OCI-LY1 (cell line): ENCODE data around the gene NLRP1.

Source experiments
- H2AFZ ChIP-seq: fragments of 200-600 bp; sonication (generic), shearing (Covaris generic); 2 replicates; pipeline ENCODE4 v1.6.0; 2014; ENCODE audit warnings: antibody characterized with exemption, mild to moderate bottlenecking, low read length
- H3F3A ChIP-seq: fragments of 200-600 bp; sonication (generic), shearing (Covaris generic); 2 replicates; pipeline ENCODE4 v1.6.0; 2014; ENCODE audit warnings: mild to moderate bottlenecking, antibody characterized with exemption, low read length, moderate library complexity; ENCODE audit not compliant: insufficient read depth
- H3K27ac ChIP-seq: fragments of 200-600 bp; sonication (generic); 2 replicates; pipeline ENCODE4 v1.5.1; 2014; ENCODE audit warnings: low read length, mixed run types, mild to moderate bottlenecking, low read depth; ENCODE audit not compliant: poor library complexity, severe bottlenecking
- H3K27me3 ChIP-seq: fragments of 200-600 bp; sonication (generic); 2 replicates; pipeline ENCODE4 v1.6.0; 2014; ENCODE audit warnings: antibody characterized with exemption, mild to moderate bottlenecking, low read length, moderate library complexity; ENCODE audit not compliant: insufficient read depth
- H3K36me3 ChIP-seq: fragments of 200-600 bp; sonication (generic); 2 replicates; pipeline ENCODE4 v1.6.1; 2014; ENCODE audit warnings: mild to moderate bottlenecking, antibody characterized with exemption, low read length, moderate library complexity, mixed read lengths; ENCODE audit not compliant: insufficient read depth
- H3K4me1 ChIP-seq: fragments of 200-600 bp; sonication (generic); 2 replicates; pipeline ENCODE4 v1.5.1; 2014; ENCODE audit warnings: mild to moderate bottlenecking, low read length, moderate library complexity; ENCODE audit not compliant: insufficient read depth, severe bottlenecking
- H3K4me2 ChIP-seq: fragments of 200-600 bp; sonication (generic), shearing (Covaris generic); 2 replicates; pipeline ENCODE4 v1.6.1; 2014; ENCODE audit warnings: low read length
- H3K4me3 ChIP-seq: fragments of 200-600 bp; sonication (generic); 2 replicates; pipeline ENCODE4 v1.5.1; 2014; ENCODE audit warnings: low read length, low read depth, mild to moderate bottlenecking, mixed read lengths; ENCODE audit not compliant: poor library complexity, severe bottlenecking
- H3K79me2 ChIP-seq: fragments of 200-600 bp; shearing (Covaris generic); 2 replicates; pipeline ENCODE4 v1.6.1; 2016; ENCODE audit warnings: mixed run types, low read length, mixed read lengths; ENCODE audit not compliant: insufficient read depth
- H3K9ac ChIP-seq: fragments of 200-600 bp; sonication (generic), shearing (Covaris generic); 2 replicates; pipeline ENCODE4 v1.6.1; 2014; ENCODE audit warnings: mild to moderate bottlenecking, low read length, mixed read lengths
- H3K9me2 ChIP-seq: fragments of 200-600 bp; sonication (generic), shearing (Covaris generic); 2 replicates; pipeline ENCODE4 v1.6.1; 2014; ENCODE audit warnings: low read depth, mild to moderate bottlenecking, low read length, mixed read lengths
- H3K9me3 ChIP-seq: fragments of 200-600 bp; shearing (Covaris generic); 2 replicates; pipeline ENCODE4 v1.6.1; 2014; ENCODE audit warnings: low read length, mixed read lengths
- H4K20me1 ChIP-seq: fragments of 200-600 bp; sonication (generic), shearing (Covaris generic); 2 replicates; pipeline ENCODE4 v1.6.0; 2016; ENCODE audit warnings: mild to moderate bottlenecking, low read length; ENCODE audit not compliant: insufficient read depth
- EZH2 ChIP-seq: fragments of 200-600 bp; sonication (generic), shearing (Covaris generic); IDR thresholded peaks from 2 replicates; pipeline ENCODE4 v1.8.0; 2017; ENCODE audit warnings: borderline replicate concordance, mixed run types, mild to moderate bottlenecking, antibody characterized with exemption, low read length, moderate library complexity, mixed read lengths
- TF ChIP-seq, protein P1 (sequence below): fragments of 200-600 bp; sonication (generic), shearing (Covaris generic); IDR thresholded peaks from 2 replicates; pipeline ENCODE4 v1.5.1; 2017; ENCODE audit warnings: mild to moderate bottlenecking, antibody characterized with exemption, low read length, moderate library complexity, mixed read lengths

NLRP1 gene

DNA sequence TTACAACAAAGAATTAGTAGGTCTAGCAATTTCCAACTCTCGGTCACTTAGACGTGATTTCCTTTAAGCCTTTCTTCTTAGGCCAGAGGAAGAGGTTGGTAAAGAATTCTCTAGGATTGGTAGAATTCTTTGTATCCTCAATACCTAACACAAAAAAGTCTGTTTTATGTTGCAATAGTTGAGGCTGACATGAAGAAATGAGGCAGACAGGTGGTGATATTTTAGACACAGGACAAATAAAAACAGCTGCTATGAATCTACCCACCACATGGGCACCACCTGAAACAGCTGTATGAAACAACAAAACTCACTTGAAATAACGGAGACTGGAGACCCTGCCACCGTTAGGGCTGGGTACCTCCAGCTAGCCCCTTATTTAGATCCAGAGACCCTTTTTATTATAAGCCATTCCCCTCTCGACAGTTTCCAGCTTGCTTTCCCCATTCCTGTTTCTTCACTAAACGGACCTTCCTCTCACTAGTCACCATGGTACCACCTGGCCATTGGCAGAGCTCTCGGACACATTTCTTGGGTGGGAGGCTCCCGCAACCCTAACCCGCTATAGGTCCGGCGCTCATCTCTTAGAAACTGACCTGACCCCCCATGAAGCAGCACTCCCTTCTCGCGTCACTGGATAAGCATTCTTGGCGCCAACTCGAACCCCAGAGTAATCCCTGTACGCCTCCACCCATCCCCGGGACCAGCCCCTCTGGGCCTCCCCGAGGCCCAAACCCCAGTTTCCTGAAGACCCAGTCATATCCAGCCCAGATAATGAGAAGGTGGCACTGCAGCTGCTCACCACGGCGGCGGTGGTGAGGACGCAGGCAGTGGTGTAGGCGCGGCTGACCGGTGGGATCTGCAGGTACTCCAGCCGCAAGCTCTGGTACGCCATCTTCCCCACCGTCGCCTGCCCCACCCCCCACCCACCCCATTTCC, 98.8 kb downstream of the NLRP1 start, which contains the start of gene DERL2:
DERL2 (minus strand) TSS at position 909 of the 936 bp plus-strand sequence; CDS start at position 892, 17 bp downstream.
- H3K4me1 ChIP-seq = peaks cover 22% of the 10 kb centered on the region
- no peak within 1 kb of the TSS for H2AFZ ChIP-seq
- H3K4me2 ChIP-seq = peak within 1 kb of the TSS; percentile 85
- peak within 1 kb of the TSS; percentile 91 for H3K4me3 ChIP-seq
- H3K79me2 ChIP-seq = peaks cover 21% of the 10 kb centered on the region
- H4K20me1 ChIP-seq = no peaks in the 10 kb centered on the region
- H3K36me3 ChIP-seq = peaks cover 76% of the 10 kb centered on the region
- peak within 1 kb of the TSS; percentile 86 for H3K9ac ChIP-seq
- H3K9me3 ChIP-seq = no peaks in the 10 kb centered on the region
- no peaks in the 10 kb centered on the region for H3F3A ChIP-seq
- H3K9me2 ChIP-seq = no peaks in the 10 kb centered on the region
- no peaks in the 10 kb centered on the region for H3K27me3 ChIP-seq
- TF ChIP-seq, protein P1, sequence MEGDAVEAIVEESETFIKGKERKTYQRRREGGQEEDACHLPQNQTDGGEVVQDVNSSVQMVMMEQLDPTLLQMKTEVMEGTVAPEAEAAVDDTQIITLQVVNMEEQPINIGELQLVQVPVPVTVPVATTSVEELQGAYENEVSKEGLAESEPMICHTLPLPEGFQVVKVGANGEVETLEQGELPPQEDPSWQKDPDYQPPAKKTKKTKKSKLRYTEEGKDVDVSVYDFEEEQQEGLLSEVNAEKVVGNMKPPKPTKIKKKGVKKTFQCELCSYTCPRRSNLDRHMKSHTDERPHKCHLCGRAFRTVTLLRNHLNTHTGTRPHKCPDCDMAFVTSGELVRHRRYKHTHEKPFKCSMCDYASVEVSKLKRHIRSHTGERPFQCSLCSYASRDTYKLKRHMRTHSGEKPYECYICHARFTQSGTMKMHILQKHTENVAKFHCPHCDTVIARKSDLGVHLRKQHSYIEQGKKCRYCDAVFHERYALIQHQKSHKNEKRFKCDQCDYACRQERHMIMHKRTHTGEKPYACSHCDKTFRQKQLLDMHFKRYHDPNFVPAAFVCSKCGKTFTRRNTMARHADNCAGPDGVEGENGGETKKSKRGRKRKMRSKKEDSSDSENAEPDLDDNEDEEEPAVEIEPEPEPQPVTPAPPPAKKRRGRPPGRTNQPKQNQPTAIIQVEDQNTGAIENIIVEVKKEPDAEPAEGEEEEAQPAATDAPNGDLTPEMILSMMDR = no peak
- TF ChIP-seq EZH2 = no peak
- H3K27ac ChIP-seq = peak within 1 kb of the TSS; percentile 93

DNA sequence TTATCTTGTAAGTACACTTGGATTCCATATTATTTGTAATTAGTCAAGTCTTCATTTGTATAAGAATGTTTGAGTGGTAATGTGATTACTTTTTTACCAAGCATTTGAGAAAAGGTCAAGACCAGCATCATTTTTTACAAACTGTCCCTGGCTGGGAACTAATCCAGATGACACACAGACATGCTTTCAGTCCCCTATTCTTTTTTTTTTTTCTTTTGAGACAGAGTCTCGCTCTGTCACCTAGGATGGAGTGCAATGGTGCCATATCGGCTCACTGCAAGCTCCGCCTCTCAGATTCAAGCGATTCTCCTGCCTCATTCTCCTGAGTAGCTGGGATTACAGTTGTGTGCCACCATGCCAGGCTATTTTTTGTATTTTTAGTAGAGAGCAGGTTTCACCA, 102.9 kb downstream of the NLRP1 start:
- peaks cover 12% of the 10 kb centered on the region for H3K4me1 ChIP-seq
- H3K9me2 ChIP-seq = no peaks in the 10 kb centered on the region
- no peaks in the 10 kb centered on the region for H3K9me3 ChIP-seq
- TF ChIP-seq, protein P1 = no peak
- TF ChIP-seq EZH2 = no peak
- no peaks in the 10 kb centered on the region for H3K27me3 ChIP-seq
- no peak overlapping the region for H3K9ac ChIP-seq
- no peak overlapping the region for H3K4me3 ChIP-seq
- H3F3A ChIP-seq = no peaks in the 10 kb centered on the region
- H3K36me3 ChIP-seq = peaks cover 85% of the 10 kb centered on the region
- no peak overlapping the region for H3K4me2 ChIP-seq
- no peak overlapping the region for H2AFZ ChIP-seq
- H4K20me1 ChIP-seq = no peaks in the 10 kb centered on the region
- peaks cover 16% of the 10 kb centered on the region for H3K79me2 ChIP-seq
- no peak overlapping the region for H3K27ac ChIP-seq

DNA sequence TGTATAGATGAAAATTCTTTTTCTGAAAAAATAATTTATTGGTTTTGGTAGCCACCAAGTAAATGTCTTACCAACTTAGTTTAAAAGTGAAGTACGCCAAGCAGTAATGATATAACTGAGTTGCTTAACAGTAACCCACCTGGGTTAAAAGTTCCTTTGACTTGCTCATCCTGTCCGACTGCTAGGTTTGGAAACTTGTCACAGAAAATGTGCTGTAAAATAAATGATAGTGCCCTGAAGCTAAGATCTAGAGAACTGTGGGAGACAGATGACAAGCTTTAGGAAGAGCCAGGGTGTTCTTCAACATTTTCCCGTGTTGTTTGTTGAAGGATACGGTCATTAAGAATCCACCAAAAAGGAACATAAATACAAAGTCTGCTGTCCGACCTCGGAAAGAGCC, 103.3 kb downstream of the NLRP1 start:
- Histone ChIP-seq H3K79me2 (peaks cover 16% of the 10 kb centered on the region), H3K4me2 (no peak overlapping the region), H3K36me3 (peaks cover 89% of the 10 kb centered on the region)

More for the DNA sequence above, 103.3 kb downstream of the NLRP1 start:
- H3K4me3 ChIP-seq = no peak overlapping the region
- H3K9me2 ChIP-seq = no peaks in the 10 kb centered on the region
- peaks cover 12% of the 10 kb centered on the region for H3K4me1 ChIP-seq
- no peak for TF ChIP-seq EZH2
- TF ChIP-seq, protein P1 = no peak
- no peaks in the 10 kb centered on the region for H4K20me1 ChIP-seq
- no peaks in the 10 kb centered on the region for H3K27me3 ChIP-seq
- H3K9ac ChIP-seq = no peak overlapping the region
- no peak overlapping the region for H3K27ac ChIP-seq
- H3K9me3 ChIP-seq = no peaks in the 10 kb centered on the region
- H3F3A ChIP-seq = no peaks in the 10 kb centered on the region
- no peak overlapping the region for H2AFZ ChIP-seq
